ENCODE data around the gene CCDC116.

CCDC116 gene

GRCh38 chr22:21590809-21591641 lies 41.5 kb upstream of the CCDC116 start:
- H3K36me3 ChIP-seq (ENCODE audit: control insufficient read depth, insufficient read depth, low read length) = peaks cover 19% of the 10 kb centered on the region
- H4K5ac ChIP-seq (ENCODE audit: low read length) = no peak overlapping the region
- H3K79me1 ChIP-seq (ENCODE audit: low read length) = peaks cover 51% of the 10 kb centered on the region
- H2AK5ac ChIP-seq (ENCODE audit: low read length) = no peak overlapping the region
- H4K8ac ChIP-seq (ENCODE audit: low read depth, low read length) = no peak overlapping the region
- H2BK5ac ChIP-seq (ENCODE audit: low read length) = no peak overlapping the region
- H2BK15ac ChIP-seq (replicated peaks; ENCODE audit: low read depth) = no peak overlapping the region
- H3K56ac ChIP-seq (ENCODE audit: low read length) = no peak overlapping the region
- H3K4ac ChIP-seq (ENCODE audit: low read depth, low read length) = no peak overlapping the region
- H3K23ac ChIP-seq (ENCODE audit: low read length) = no peak overlapping the region
- DNase-seq = no peak
- no peak overlapping the region for H3K27ac ChIP-seq (ENCODE audit: low read depth, low read length)
- no peak overlapping the region for H3K9ac ChIP-seq (ENCODE audit: low read length)
- no peak overlapping the region for H3K4me3 ChIP-seq (ENCODE audit: low read length)
- H3K18ac ChIP-seq (ENCODE audit: low read length) = no peak overlapping the region
- H3K79me2 ChIP-seq (ENCODE audit: control insufficient read depth, insufficient read depth, low read length) = peaks cover 86% of the 10 kb centered on the region
- H3K4me1 ChIP-seq (ENCODE audit: control insufficient read depth, low read depth, low read length) = no peaks in the 10 kb centered on the region
- H3K27me3 ChIP-seq (ENCODE audit: insufficient read depth, low read length, poor library complexity) = no peaks in the 10 kb centered on the region
- H2BK120ac ChIP-seq (ENCODE audit: low read depth, low read length) = no peak overlapping the region
- WGBS (ENCODE audit: extremely low coverage, insufficient coverage, low lambda C conversion rate) = no CpG with 5 or more reads among the region's 9 CpGs
- no peak overlapping the region for H3K4me2 ChIP-seq (ENCODE audit: low read length)

- Histone ChIP-seq H2BK120ac (ENCODE audit: low read depth, low read length) (no peak overlapping the region), H3K4me1 (ENCODE audit: control insufficient read depth, low read depth, low read length) (no peaks in the 10 kb centered on the region), H3K56ac (ENCODE audit: low read length) (no peak overlapping the region), H3K27ac (ENCODE audit: low read depth, low read length) (no peak overlapping the region), H4K5ac (ENCODE audit: low read length) (no peak overlapping the region), H3K36me3 (ENCODE audit: control insufficient read depth, insufficient read depth, low read length) (peaks cover 19% of the 10 kb centered on the region), H3K79me1 (ENCODE audit: low read length) (peaks cover 51% of the 10 kb centered on the region), H2BK15ac (replicated peaks; ENCODE audit: low read depth) (no peak overlapping the region), H3K27me3 (ENCODE audit: insufficient read depth, low read length, poor library complexity) (no peaks in the 10 kb centered on the region), H2BK5ac (ENCODE audit: low read length) (no peak overlapping the region), H3K79me2 (ENCODE audit: control insufficient read depth, insufficient read depth, low read length) (peaks cover 87% of the 10 kb centered on the region), H3K4me2 (ENCODE audit: low read length) (no peak overlapping the region), H3K4me3 (ENCODE audit: low read length) (no peak overlapping the region), H3K23ac (ENCODE audit: low read length) (no peak overlapping the region), H3K18ac (ENCODE audit: low read length) (no peak overlapping the region), H2AK5ac (ENCODE audit: low read length) (no peak overlapping the region), H3K9ac (ENCODE audit: low read length) (no peak overlapping the region), H3K4ac (ENCODE audit: low read depth, low read length) (no peak overlapping the region), H4K8ac (ENCODE audit: low read depth, low read length) (no peak overlapping the region)
- no peak for DNase-seq
- WGBS (ENCODE audit: extremely low coverage, insufficient coverage, low lambda C conversion rate) = no CpG with 5 or more reads among the region's 9 CpGs
Measured at GRCh38 chr22:21591695-21592094, 40.9 kb upstream of the CCDC116 start.

- H3K79me2 ChIP-seq (ENCODE audit: control insufficient read depth, insufficient read depth, low read length) = peaks cover 88% of the 10 kb centered on the region
- peaks cover 51% of the 10 kb centered on the region for H3K79me1 ChIP-seq (ENCODE audit: low read length)
- no peak overlapping the region for H2AK5ac ChIP-seq (ENCODE audit: low read length)
- H3K56ac ChIP-seq (ENCODE audit: low read length) = no peak overlapping the region
- no peak overlapping the region for H2BK120ac ChIP-seq (ENCODE audit: low read depth, low read length)
- H3K4me1 ChIP-seq (ENCODE audit: control insufficient read depth, low read depth, low read length) = no peaks in the 10 kb centered on the region
- H2BK15ac ChIP-seq (replicated peaks; ENCODE audit: low read depth) = no peak overlapping the region
- no CpG with 5 or more reads among the region's 3 CpGs for WGBS (ENCODE audit: extremely low coverage, insufficient coverage, low lambda C conversion rate)
- no peak for DNase-seq
- no peak overlapping the region for H3K4me3 ChIP-seq (ENCODE audit: low read length)
- H3K36me3 ChIP-seq (ENCODE audit: control insufficient read depth, insufficient read depth, low read length) = peaks cover 19% of the 10 kb centered on the region
- no peak overlapping the region for H3K27ac ChIP-seq (ENCODE audit: low read depth, low read length)
- H2BK5ac ChIP-seq (ENCODE audit: low read length) = no peak overlapping the region
- no peak overlapping the region for H3K18ac ChIP-seq (ENCODE audit: low read length)
- H3K23ac ChIP-seq (ENCODE audit: low read length) = no peak overlapping the region
- H4K5ac ChIP-seq (ENCODE audit: low read length) = no peak overlapping the region
- no peak overlapping the region for H3K4ac ChIP-seq (ENCODE audit: low read depth, low read length)
- H3K9ac ChIP-seq (ENCODE audit: low read length) = no peak overlapping the region
- no peaks in the 10 kb centered on the region for H3K27me3 ChIP-seq (ENCODE audit: insufficient read depth, low read length, poor library complexity)
- H3K4me2 ChIP-seq (ENCODE audit: low read length) = no peak overlapping the region
- H4K8ac ChIP-seq (ENCODE audit: low read depth, low read length) = no peak overlapping the region
Measured at GRCh38 chr22:21592422-21592821, 40.1 kb upstream of the CCDC116 start.

GRCh38 chr22:21593406-21594232 lies 38.9 kb upstream of the CCDC116 start:
- Histone ChIP-seq H2BK15ac (replicated peaks; ENCODE audit: low read depth) (no peak overlapping the region), H3K27me3 (ENCODE audit: insufficient read depth, low read length, poor library complexity) (no peaks in the 10 kb centered on the region), H3K27ac (ENCODE audit: low read depth, low read length) (no peak overlapping the region), H3K18ac (ENCODE audit: low read length) (no peak overlapping the region), H2BK120ac (ENCODE audit: low read depth, low read length) (no peak overlapping the region), H3K79me2 (ENCODE audit: control insufficient read depth, insufficient read depth, low read length) (peaks cover 81% of the 10 kb centered on the region), H2AK5ac (ENCODE audit: low read length) (no peak overlapping the region), H3K4ac (ENCODE audit: low read depth, low read length) (no peak overlapping the region), H3K36me3 (ENCODE audit: control insufficient read depth, insufficient read depth, low read length) (peaks cover 19% of the 10 kb centered on the region), H3K9ac (ENCODE audit: low read length) (no peak overlapping the region), H4K5ac (ENCODE audit: low read length) (no peak overlapping the region), H3K23ac (ENCODE audit: low read length) (no peak overlapping the region), H2BK5ac (ENCODE audit: low read length) (no peak overlapping the region), H3K4me2 (ENCODE audit: low read length) (no peak overlapping the region), H3K4me1 (ENCODE audit: control insufficient read depth, low read depth, low read length) (no peaks in the 10 kb centered on the region), H3K4me3 (ENCODE audit: low read length) (no peak overlapping the region), H3K56ac (ENCODE audit: low read length) (no peak overlapping the region), H4K8ac (ENCODE audit: low read depth, low read length) (no peak overlapping the region), H3K79me1 (ENCODE audit: low read length) (peaks cover 43% of the 10 kb centered on the region)
- WGBS (ENCODE audit: extremely low coverage, insufficient coverage, low lambda C conversion rate) = no CpG with 5 or more reads among the region's 11 CpGs
- DNase-seq = peak; percentile 59

- Histone ChIP-seq H2BK120ac (ENCODE audit: low read depth, low read length) (no peak overlapping the region), H4K5ac (ENCODE audit: low read length) (no peak overlapping the region), H3K4me3 (ENCODE audit: low read length) (no peak overlapping the region), H3K27ac (ENCODE audit: low read depth, low read length) (no peak overlapping the region), H3K56ac (ENCODE audit: low read length) (no peak overlapping the region), H3K4me2 (ENCODE audit: low read length) (no peak overlapping the region), H3K79me2 (ENCODE audit: control insufficient read depth, insufficient read depth, low read length) (peaks cover 82% of the 10 kb centered on the region), H3K23ac (ENCODE audit: low read length) (no peak overlapping the region), H2BK5ac (ENCODE audit: low read length) (no peak overlapping the region), H3K9ac (ENCODE audit: low read length) (no peak overlapping the region), H2BK15ac (replicated peaks; ENCODE audit: low read depth) (no peak overlapping the region), H3K79me1 (ENCODE audit: low read length) (peaks cover 46% of the 10 kb centered on the region), H3K4me1 (ENCODE audit: control insufficient read depth, low read depth, low read length) (no peaks in the 10 kb centered on the region), H3K4ac (ENCODE audit: low read depth, low read length) (no peak overlapping the region), H4K8ac (ENCODE audit: low read depth, low read length) (no peak overlapping the region), H3K18ac (ENCODE audit: low read length) (no peak overlapping the region), H3K36me3 (ENCODE audit: control insufficient read depth, insufficient read depth, low read length) (peaks cover 20% of the 10 kb centered on the region), H3K27me3 (ENCODE audit: insufficient read depth, low read length, poor library complexity) (no peaks in the 10 kb centered on the region), H2AK5ac (ENCODE audit: low read length) (no peak overlapping the region)
- no peak for DNase-seq
- WGBS (ENCODE audit: extremely low coverage, insufficient coverage, low lambda C conversion rate) = no CpG with 5 or more reads among the region's 5 CpGs
Measured at GRCh38 chr22:21594865-21595452, 37.6 kb upstream of the CCDC116 start.
